Measurements from ENCODE around the gene CABCOCO1. TPM values are rescaled to one million over a fixed set of nuclear protein-coding genes. Genes with fewer than 3 reads are reported as not detected.
A peak's percentile ranks its signal among the peaks of the same experiment; 100 is the strongest.

The CABCOCO1 gene
- total RNA-seq, 1 donor from 2014 or later = 0.47 TPM

DNA sequence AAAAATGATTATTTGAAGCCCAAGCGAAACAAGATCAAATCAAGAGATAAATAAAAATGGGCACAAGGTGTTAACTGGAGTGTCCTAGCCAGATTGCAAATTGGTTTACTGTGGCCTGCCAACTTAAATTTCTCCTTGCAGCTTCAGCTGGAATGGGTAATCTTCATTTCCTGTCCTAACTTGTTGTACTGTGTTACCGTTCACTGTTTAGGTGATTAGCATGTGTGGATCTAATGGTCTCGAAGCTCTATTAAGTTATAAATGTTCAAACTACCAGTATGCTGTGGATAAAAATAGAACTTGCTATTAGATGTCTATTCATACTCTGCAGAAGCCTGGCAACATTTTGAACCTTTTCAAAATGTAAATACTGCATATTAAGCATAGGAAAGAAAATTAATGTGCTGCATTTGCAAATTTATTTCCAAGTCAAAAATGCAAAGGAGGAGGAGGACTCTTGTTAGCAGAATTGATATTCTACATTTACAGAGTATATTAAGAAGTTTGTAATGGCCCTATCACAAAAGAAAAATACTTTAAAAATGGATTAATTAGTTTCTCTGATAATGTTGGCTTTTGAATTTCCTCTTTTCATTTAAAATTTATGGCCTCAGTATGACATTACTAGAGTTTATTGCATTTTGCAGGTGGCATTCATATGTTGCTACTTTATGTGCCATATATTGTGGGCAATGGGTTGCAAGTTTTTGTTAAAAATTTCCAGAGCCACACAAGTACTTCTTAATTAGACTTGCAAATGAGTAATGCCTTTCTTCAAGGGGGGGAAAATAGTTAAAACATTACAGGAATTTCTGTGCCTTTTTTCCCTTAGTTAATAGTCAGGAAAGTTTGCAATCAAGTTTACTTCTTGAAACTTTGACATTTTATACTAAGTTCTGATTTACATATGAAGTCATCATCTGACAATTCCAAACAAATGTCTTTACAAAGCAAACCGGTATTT lies 92.1 kb downstream of the CABCOCO1 start:
- TF ChIP-seq, protein P1, sequence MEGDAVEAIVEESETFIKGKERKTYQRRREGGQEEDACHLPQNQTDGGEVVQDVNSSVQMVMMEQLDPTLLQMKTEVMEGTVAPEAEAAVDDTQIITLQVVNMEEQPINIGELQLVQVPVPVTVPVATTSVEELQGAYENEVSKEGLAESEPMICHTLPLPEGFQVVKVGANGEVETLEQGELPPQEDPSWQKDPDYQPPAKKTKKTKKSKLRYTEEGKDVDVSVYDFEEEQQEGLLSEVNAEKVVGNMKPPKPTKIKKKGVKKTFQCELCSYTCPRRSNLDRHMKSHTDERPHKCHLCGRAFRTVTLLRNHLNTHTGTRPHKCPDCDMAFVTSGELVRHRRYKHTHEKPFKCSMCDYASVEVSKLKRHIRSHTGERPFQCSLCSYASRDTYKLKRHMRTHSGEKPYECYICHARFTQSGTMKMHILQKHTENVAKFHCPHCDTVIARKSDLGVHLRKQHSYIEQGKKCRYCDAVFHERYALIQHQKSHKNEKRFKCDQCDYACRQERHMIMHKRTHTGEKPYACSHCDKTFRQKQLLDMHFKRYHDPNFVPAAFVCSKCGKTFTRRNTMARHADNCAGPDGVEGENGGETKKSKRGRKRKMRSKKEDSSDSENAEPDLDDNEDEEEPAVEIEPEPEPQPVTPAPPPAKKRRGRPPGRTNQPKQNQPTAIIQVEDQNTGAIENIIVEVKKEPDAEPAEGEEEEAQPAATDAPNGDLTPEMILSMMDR (IDR thresholded peaks at IDR 0.05) = no peak
- no peak for DNase-seq (ENCODE audit: low spot score)
- no peak overlapping the region for H3K4me3 Mint-ChIP-seq (ENCODE audit: unreplicated experiment)
- H3K27ac Mint-ChIP-seq (ENCODE audit: unreplicated experiment) = no peak overlapping the region
- H3K4me1 Mint-ChIP-seq (ENCODE audit: low read depth) = peaks cover 62% of the 10 kb centered on the region
- H3K9me3 Mint-ChIP-seq (ENCODE audit: low read depth) = peaks cover 4% of the 10 kb centered on the region
- H3K27me3 Mint-ChIP-seq (ENCODE audit: low read depth) = no peaks in the 10 kb centered on the region
- H3K36me3 Mint-ChIP-seq (ENCODE audit: low read depth) = no peaks in the 10 kb centered on the region

DNA sequence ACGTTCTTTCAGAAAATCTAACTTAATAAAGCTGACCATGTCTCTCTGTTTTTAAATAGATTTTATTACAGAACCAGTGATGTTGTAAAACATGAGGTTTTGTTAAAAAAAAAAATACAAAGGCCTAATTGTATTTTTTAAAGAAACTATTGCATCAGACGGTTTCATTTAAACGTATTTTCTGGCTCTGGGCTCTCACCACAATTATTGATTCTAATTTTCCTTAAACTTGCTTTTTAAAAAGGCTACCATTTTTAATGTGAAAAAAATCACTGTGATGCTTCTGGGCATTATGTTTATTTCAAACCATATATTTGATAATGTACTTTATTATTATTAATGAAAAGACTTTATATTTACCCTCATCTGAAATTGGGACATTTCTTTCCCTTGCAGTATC lies 94.3 kb downstream of the CABCOCO1 start:
- TF ChIP-seq, protein P1 (IDR thresholded peaks at IDR 0.05) = no peak
- Mint-ChIP-seq H3K27ac (ENCODE audit: unreplicated experiment) (no peak overlapping the region), H3K4me1 (ENCODE audit: low read depth) (peaks cover 57% of the 10 kb centered on the region), H3K9me3 (ENCODE audit: low read depth) (peaks cover 7% of the 10 kb centered on the region), H3K36me3 (ENCODE audit: low read depth) (no peaks in the 10 kb centered on the region), H3K4me3 (ENCODE audit: unreplicated experiment) (no peak overlapping the region), H3K27me3 (ENCODE audit: low read depth) (no peaks in the 10 kb centered on the region)
- no peak for DNase-seq (ENCODE audit: low spot score)

DNA sequence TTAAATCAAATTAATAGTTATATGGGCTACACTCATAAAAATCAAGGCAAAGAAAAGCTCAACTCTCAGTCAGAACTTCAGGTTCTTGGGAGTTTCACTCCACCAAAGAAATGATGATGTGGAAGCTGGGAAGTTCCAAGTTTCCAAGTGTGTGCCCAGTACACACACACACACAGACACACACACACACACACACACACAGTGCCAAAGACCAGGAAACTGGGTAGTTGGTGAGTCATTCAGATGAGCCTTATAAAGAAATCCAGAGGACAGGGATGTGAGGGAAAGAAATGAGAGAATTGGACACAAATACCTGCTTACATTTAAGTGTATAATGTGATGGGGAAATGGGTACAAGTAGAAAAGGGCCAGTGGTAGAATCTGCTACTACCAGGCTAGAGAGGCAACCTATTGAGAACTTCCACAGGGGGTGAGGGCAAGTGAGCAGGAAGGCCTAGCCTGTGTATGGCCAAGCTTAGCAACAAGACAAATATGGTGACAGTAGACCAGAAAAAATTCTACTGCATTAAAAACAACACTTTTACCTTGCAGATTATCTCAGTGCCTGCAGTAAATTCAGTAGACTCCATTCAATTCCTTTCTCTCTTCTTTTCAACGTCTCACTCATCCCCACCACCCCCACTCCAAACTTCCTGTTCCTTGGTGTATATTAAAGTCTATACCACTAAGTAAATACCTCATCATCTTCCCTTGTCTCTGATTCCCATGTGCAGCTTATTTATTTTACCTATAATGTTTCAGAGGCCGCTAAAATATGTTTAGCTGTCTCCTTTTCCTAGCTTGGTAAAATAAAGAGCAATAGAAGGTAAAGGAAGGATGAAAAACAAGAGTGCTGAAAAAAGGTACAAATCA lies 95.0 kb downstream of the CABCOCO1 start:
- Mint-ChIP-seq H3K36me3 (ENCODE audit: low read depth) (no peaks in the 10 kb centered on the region), H3K4me3 (ENCODE audit: unreplicated experiment) (no peak overlapping the region), H3K27ac (ENCODE audit: unreplicated experiment) (peak overlapping the region; percentile 57), H3K9me3 (ENCODE audit: low read depth) (peaks cover 7% of the 10 kb centered on the region), H3K27me3 (ENCODE audit: low read depth) (no peaks in the 10 kb centered on the region), H3K4me1 (ENCODE audit: low read depth) (peaks cover 51% of the 10 kb centered on the region)
- TF ChIP-seq, protein P1 (IDR thresholded peaks at IDR 0.05) = no peak
- no peak for DNase-seq (ENCODE audit: low spot score)

DNA sequence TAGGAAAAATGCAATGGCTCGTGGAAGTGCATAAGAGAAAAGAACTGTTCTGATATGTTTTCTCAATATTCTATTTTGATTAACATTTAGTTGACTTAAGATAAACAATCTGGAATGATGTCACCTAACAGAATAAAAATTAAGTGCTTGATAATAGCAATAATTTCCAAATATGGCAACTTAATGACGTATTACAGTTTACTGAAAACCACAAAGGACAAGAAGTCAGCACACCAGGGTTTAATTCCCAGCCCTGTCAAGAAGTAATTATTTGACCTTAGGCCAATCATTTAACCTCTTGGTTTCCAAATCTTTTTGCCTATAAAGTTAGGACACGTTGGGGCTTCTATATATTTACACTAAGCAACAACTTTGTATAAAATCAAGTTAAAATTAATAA lies 95.7 kb downstream of the CABCOCO1 start:
- TF ChIP-seq, protein P1 (IDR thresholded peaks at IDR 0.05) = no peak
- H3K9me3 Mint-ChIP-seq (ENCODE audit: low read depth) = peaks cover 7% of the 10 kb centered on the region
- no peak for DNase-seq (ENCODE audit: low spot score)
- H3K36me3 Mint-ChIP-seq (ENCODE audit: low read depth) = no peaks in the 10 kb centered on the region
- no peak overlapping the region for H3K27ac Mint-ChIP-seq (ENCODE audit: unreplicated experiment)
- H3K4me3 Mint-ChIP-seq (ENCODE audit: unreplicated experiment) = no peak overlapping the region
- peaks cover 53% of the 10 kb centered on the region for H3K4me1 Mint-ChIP-seq (ENCODE audit: low read depth)
- H3K27me3 Mint-ChIP-seq (ENCODE audit: low read depth) = no peaks in the 10 kb centered on the region

DNA sequence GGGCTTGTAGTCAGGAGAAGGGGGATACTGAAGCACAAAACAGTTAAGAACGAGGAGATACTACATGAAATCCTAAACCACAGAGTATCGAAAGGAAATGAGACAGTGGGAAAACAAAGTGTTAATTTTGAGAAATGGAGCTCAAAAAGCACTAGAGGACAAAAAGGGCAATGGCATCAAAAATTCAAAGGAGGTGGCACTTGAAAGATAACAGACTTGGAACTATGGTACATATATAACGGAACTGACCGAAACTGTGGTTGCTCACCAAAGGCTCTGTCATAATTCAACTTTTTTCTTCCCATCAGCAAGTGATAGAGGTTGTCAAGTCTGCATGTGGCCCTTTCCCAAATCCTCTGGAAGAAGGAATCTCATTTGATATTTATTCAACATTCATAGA lies 97.0 kb downstream of the CABCOCO1 start:
- TF ChIP-seq, protein P1 (IDR thresholded peaks at IDR 0.05) = no peak
- Mint-ChIP-seq H3K36me3 (ENCODE audit: low read depth) (no peaks in the 10 kb centered on the region), H3K9me3 (ENCODE audit: low read depth) (peaks cover 7% of the 10 kb centered on the region), H3K27ac (ENCODE audit: unreplicated experiment) (peak overlapping the region; percentile 51), H3K4me1 (ENCODE audit: low read depth) (peaks cover 48% of the 10 kb centered on the region), H3K4me3 (ENCODE audit: unreplicated experiment) (no peak overlapping the region), H3K27me3 (ENCODE audit: low read depth) (no peaks in the 10 kb centered on the region)
- no peak for DNase-seq (ENCODE audit: low spot score)

Measured in chondrocyte (in vitro differentiated cells).